Activated CD8-positive, alpha-beta T cell treated with anti-CD3 and anti-CD28 coated beads for 36 hours (primary cell): ENCODE data around the gene NUMB. TPM values are rescaled to one million over a fixed set of nuclear protein-coding genes. Genes with fewer than 3 reads are reported as not detected.

Source experiments
- ATAC-seq: fragments of 200-7000 bp; cut with Tn5 transposase; one replicate; pipeline ENCODE4 v1.10.0; 2021; ENCODE audit warnings: mild to moderate bottlenecking, moderate library complexity
- CTCF ChIA-PET: fragments of 350-600 bp; sonication (Branson Sonifier 250); formaldehyde crosslinking; loops from one replicate; lab custom pipeline; 2021; ENCODE audit warnings: antibody characterized with exemption; lab: Charles Lee
- POLR2A ChIA-PET: fragments of 350-600 bp; sonication (Branson Sonifier 250); formaldehyde crosslinking; loops from one replicate; lab custom pipeline; 2021; ENCODE audit warnings: antibody characterized with exemption; lab: Charles Lee
- DNase-seq: peaks from one replicate; pipeline ENCODE4 v3.0.0-alpha.2; 2020
- H3K27ac Mint-ChIP-seq: one replicate; pipeline ENCODE4 v1.8.0; 2021; ENCODE audit warnings: mild to moderate bottlenecking, mixed read lengths
- H3K27me3 Mint-ChIP-seq: one replicate; pipeline ENCODE4 v1.8.0; 2021; ENCODE audit warnings: mixed read lengths
- H3K36me3 Mint-ChIP-seq: one replicate; pipeline ENCODE4 v1.8.0; 2021; ENCODE audit warnings: low read depth, mixed read lengths
- H3K4me1 Mint-ChIP-seq: one replicate; pipeline ENCODE4 v1.8.0; 2021; ENCODE audit warnings: low read depth, mixed read lengths
- H3K4me3 Mint-ChIP-seq: one replicate; pipeline ENCODE4 v1.8.0; 2021; ENCODE audit warnings: mild to moderate bottlenecking, moderate library complexity, mixed read lengths
- H3K9me3 Mint-ChIP-seq: one replicate; pipeline ENCODE4 v1.8.0; 2021; ENCODE audit warnings: mixed read lengths
- CTCF ChIP-seq: fragments of 200-600 bp; IDR thresholded peaks from one replicate; pipeline ENCODE4 v1.8.0; 2022; ENCODE audit warnings: antibody characterized with exemption, mild to moderate bottlenecking
- intact Hi-C: fragments of 100-400 bp; cut with micrococcal nuclease; formaldehyde crosslinking; loops from one replicate; pipeline ENCODE4 v1.10.0; 2022
- total RNA-seq, 2 experiments: library from RNA; stranded (reverse); gene quantifications; one replicate each; pipeline ENCODE4 v1.2.3, GENCODE V29; 2021

The NUMB gene
- total RNA-seq, 2 experiments from 2014 or later, result 31.8 to 33.0 TPM

GRCh38 chr14:73264885-73265720 is 193.2 kb downstream of the NUMB start:
- ChIA-PET POLR2A (no interaction called here), CTCF (interaction anchor here (1.3 to 1.4 kb wide), 2 partner anchors 22 to 30 kb away, joined by 3 read pairs; no protein-coding TSS in a partner anchor)
- no peak for DNase-seq
- H3K4me1 Mint-ChIP-seq, result peaks cover 3% of the 10 kb centered on the region
- no peaks in the 10 kb centered on the region for H3K36me3 Mint-ChIP-seq
- ATAC-seq, result no peak
- H3K9me3 Mint-ChIP-seq, result no peaks in the 10 kb centered on the region
- no peak overlapping the region for H3K4me3 Mint-ChIP-seq
- no peak overlapping the region for H3K27ac Mint-ChIP-seq
- H3K27me3 Mint-ChIP-seq, result peaks cover 5% of the 10 kb centered on the region
- intact Hi-C loops, result no loop called here
- no peak for TF ChIP-seq CTCF

GRCh38 chr14:73264080-73264884 is 194.1 kb downstream of the NUMB start:
- no peak for TF ChIP-seq CTCF
- Mint-ChIP-seq H3K36me3 (no peaks in the 10 kb centered on the region), H3K4me3 (no peak overlapping the region), H3K27ac (no peak overlapping the region), H3K9me3 (no peaks in the 10 kb centered on the region), H3K27me3 (peaks cover 4% of the 10 kb centered on the region), H3K4me1 (no peaks in the 10 kb centered on the region)
- ChIA-PET CTCF (interaction anchor here (1.3 kb wide), 1 partner anchor 31 kb away, joined by 3 read pairs; no protein-coding TSS in a partner anchor), POLR2A (interaction anchor here (0.6 kb wide), 1 partner anchor 252 kb away, joined by 3 read pairs; no protein-coding TSS in a partner anchor)
- intact Hi-C loops, result no loop called here
- ATAC-seq, result no peak
- DNase-seq, result no peak

GRCh38 chr14:73263606-73264005 is 194.7 kb downstream of the NUMB start:
- Mint-ChIP-seq H3K4me1 (no peaks in the 10 kb centered on the region), H3K9me3 (no peaks in the 10 kb centered on the region), H3K27me3 (peaks cover 2% of the 10 kb centered on the region), H3K27ac (no peak overlapping the region), H3K4me3 (no peak overlapping the region), H3K36me3 (no peaks in the 10 kb centered on the region)
- ChIA-PET POLR2A (interaction anchor here (0.6 kb wide), 1 partner anchor 251 kb away, joined by 3 read pairs; no protein-coding TSS in a partner anchor), CTCF (no interaction called here)
- ATAC-seq, result no peak
- no peak for TF ChIP-seq CTCF
- no peak for DNase-seq
- intact Hi-C loops, result no loop called here

- POLR2A ChIA-PET, result no interaction called here
These were observed 195.7 kb downstream of the NUMB start for GRCh38 chr14:73262427-73263183.

More at GRCh38 chr14:73262427-73263183, 195.7 kb downstream of the NUMB start:
- Mint-ChIP-seq H3K4me1 (peaks cover 5% of the 10 kb centered on the region), H3K36me3 (no peaks in the 10 kb centered on the region), H3K4me3 (no peak overlapping the region), H3K27me3 (peaks cover 2% of the 10 kb centered on the region), H3K9me3 (no peaks in the 10 kb centered on the region), H3K27ac (no peak overlapping the region)
- no peak for TF ChIP-seq CTCF
- intact Hi-C loops, result no loop called here
- ATAC-seq (no peak), DNase-seq (no peak)
- CTCF ChIA-PET, result interaction anchor here (0.9 kb wide), 1 partner anchor 17 kb away, joined by 3 read pairs; no protein-coding TSS in a partner anchor
